Measurements from ENCODE around the gene SCN5A. TPM values are rescaled to one million over a fixed set of nuclear protein-coding genes. Genes with fewer than 3 reads are reported as not detected.
"Not testable (repeated sequence)": the region's sequence is repeated elsewhere in the genome, so short reads cannot be mapped to it uniquely, and the experiment has no call there.

Gene SCN5A
- total and polyA plus RNA-seq, 4 donors: 0.38 to 2.0 (median 0.61) TPM

DNA sequence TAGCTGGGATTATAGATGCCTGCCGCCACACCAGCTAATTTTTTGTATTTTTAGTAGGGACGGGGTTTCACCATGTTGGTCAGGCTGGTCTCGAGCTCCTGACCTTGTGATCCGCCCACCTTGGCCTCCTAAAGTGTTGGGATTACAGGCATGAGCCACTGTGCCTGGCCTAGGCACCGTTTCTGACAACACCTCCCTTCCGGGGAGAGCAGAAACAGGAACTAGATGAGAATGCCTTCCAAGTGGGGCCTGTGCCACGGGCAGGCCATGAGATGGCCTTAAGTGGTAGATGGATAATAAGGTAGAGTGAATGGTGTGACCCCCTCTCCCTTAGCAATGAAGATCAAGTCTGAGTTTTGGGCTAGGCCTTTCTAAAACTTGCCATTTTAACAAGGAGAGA lies 82.7 kb downstream of the SCN5A start:
- peak in 1 of 2 donors; percentile 33 for DNase-seq
- H3K9me3 ChIP-seq (ENCODE audit: control insufficient read depth, low read length); ATAC-seq (ENCODE audit: low FRiP score); H3K4me3 ChIP-seq (ENCODE audit: low read length in 2 of 2); H3K27ac ChIP-seq (ENCODE audit: low read depth in 1 of 2, low read length in 2 of 2); intact Hi-C loops (cut with DNase I); H3K4me1 ChIP-seq (ENCODE audit: control insufficient read depth in 1 of 2, insufficient read depth in 2 of 2, low read length in 2 of 2); H3K27me3 ChIP-seq (ENCODE audit: control insufficient read depth in 1 of 2, insufficient read depth in 2 of 2, low read length in 1 of 2); H3K36me3 ChIP-seq (ENCODE audit: control insufficient read depth in 1 of 2, insufficient read depth in 2 of 2, low read length in 1 of 2): not testable (repeated sequence)
- WGBS, 2 donors: 87 to 90% methylated on average over 7 of the region's 7 CpGs

DNA sequence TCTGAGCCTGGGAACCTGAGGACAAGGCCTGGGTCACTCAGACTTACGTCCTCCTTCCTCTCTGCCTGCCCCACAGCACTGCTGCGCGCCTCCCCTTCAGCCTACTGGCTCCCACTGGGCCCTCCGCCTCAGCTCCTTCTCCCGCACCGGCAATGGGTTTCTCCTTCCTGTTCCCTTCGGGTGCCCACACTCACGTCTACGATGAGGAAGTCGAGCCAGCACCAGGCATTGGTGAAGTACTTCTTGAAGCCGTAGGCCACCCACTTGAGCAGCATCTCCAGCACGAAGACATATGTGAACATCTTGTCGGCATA lies 83.3 kb downstream of the SCN5A start:
- no peaks in the 10 kb centered on the region for H3K36me3 ChIP-seq (ENCODE audit: control insufficient read depth in 1 of 2, insufficient read depth in 2 of 2, low read length in 1 of 2)
- intact Hi-C loops (cut with DNase I): no loop called here

DNA sequence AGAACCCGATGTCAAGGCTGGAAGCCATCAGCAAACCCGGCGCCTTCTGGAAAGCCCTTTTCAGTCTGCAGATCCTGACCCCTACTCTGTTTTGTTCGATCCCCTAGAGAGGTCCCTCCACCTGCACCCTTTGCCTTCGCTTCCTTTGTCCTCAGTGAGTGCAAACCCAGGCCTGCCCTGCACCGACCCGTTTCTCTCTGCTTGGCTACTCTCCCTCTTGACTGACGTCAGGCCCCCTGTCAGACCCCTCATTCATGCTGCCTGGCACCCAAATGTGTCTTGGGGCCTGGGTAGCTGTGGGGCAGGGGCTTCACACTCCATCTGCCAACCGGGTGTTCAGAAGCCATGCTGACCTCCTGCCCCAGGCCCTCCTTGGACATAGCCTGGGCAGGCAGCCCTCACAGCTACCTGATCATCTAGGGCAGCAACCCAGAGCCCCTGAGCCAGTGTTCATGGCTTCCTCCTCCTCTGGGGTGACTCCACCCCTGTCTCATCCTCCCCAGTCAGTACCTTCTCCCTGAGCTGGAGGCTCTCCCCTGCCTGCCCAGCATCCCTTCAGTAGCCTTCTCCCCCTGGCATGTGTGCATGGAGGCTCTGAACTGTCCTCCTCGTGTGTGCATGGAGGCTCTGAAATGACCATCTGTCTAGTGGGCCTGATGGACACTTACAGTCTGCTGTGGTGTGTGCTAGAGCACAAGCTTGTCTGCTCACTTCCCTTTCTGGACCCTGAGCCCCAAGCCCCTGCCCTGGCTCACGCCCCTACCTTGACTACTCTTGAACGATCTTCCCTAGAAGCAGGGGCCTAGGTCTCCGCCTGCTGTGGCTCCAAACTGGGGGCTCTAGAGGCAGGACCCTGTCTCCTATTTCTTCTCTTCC lies 83.9 kb downstream of the SCN5A start:
- no peaks in the 10 kb centered on the region for H3K36me3 ChIP-seq (ENCODE audit: control insufficient read depth in 1 of 2, insufficient read depth in 2 of 2, low read length in 1 of 2)
- WGBS, 2 donors: 90 to 92% methylated on average over 13 of the region's 13 CpGs
- no peaks in the 10 kb centered on the region for H3K27me3 ChIP-seq (ENCODE audit: control insufficient read depth in 1 of 2, insufficient read depth in 2 of 2, low read length in 1 of 2)
- DNase-seq (peak in 1 of 2 donors; percentile 63), ATAC-seq (ENCODE audit: low FRiP score) (no peak)
- intact Hi-C loops (cut with DNase I): no loop called here
- no peaks in the 10 kb centered on the region for H3K9me3 ChIP-seq (ENCODE audit: control insufficient read depth, low read length)
- no peak overlapping the region for H3K4me3 ChIP-seq (ENCODE audit: low read length in 2 of 2)
- H3K4me1 ChIP-seq (ENCODE audit: control insufficient read depth in 1 of 2, insufficient read depth in 2 of 2, low read length in 2 of 2): no peaks in the 10 kb centered on the region
- no peak overlapping the region for H3K27ac ChIP-seq (ENCODE audit: low read depth in 1 of 2, low read length in 2 of 2)

More for the DNA sequence above, 83.3 kb downstream of the SCN5A start:
- DNase-seq (peak in 1 of 2 donors; percentile 54), ATAC-seq (ENCODE audit: low FRiP score) (no peak)
- WGBS, 2 donors: 93 to 95% methylated on average over 13 of the region's 13 CpGs
- no peak overlapping the region for H3K27ac ChIP-seq (ENCODE audit: low read depth in 1 of 2, low read length in 2 of 2)
- H3K9me3 ChIP-seq (ENCODE audit: control insufficient read depth, low read length): no peaks in the 10 kb centered on the region
- no peaks in the 10 kb centered on the region for H3K27me3 ChIP-seq (ENCODE audit: control insufficient read depth in 1 of 2, insufficient read depth in 2 of 2, low read length in 1 of 2)
- H3K4me1 ChIP-seq (ENCODE audit: control insufficient read depth in 1 of 2, insufficient read depth in 2 of 2, low read length in 2 of 2): no peaks in the 10 kb centered on the region
- no peak overlapping the region for H3K4me3 ChIP-seq (ENCODE audit: low read length in 2 of 2)

DNA sequence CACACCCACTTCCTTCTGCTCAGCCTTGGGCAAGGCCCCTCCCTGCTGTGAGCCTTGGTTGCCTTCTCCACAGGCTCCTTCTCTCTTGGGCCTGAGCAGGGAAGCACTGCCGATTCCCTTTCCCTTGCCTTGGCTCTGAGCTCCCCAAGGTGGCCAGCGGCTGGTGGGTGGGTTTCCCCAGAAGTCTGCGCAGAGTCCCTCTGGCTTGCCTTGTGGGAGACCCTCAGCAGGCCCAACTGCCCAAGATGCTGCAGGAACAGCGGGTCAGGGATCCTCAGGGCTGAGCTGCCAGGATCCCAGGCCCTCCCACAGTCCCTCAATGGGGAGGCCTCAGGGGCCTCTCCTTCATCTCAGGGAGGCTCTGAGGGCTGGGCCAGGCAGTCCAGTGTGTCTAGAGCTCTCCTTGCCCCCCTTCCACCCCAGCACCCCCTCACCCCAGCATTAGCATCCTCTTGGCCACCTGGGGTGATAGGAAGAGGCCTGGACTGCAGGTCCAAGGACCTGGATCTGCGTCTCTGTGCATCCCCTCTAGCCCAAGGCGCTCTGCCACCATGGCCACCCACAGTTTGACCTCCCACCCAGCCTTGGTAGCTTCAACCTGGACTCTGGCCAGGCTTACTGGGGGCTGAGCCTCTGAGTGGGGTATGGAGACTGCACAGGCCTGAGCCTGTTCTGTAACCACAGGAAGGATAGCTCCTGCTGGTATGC lies 84.7 kb downstream of the SCN5A start:
- no peak for ATAC-seq (ENCODE audit: low FRiP score)
- Histone ChIP-seq H3K27me3 (ENCODE audit: control insufficient read depth in 1 of 2, insufficient read depth in 2 of 2, low read length in 1 of 2) (no peaks in the 10 kb centered on the region), H3K36me3 (ENCODE audit: control insufficient read depth in 1 of 2, insufficient read depth in 2 of 2, low read length in 1 of 2) (no peaks in the 10 kb centered on the region), H3K27ac (ENCODE audit: low read depth in 1 of 2, low read length in 2 of 2) (no peak overlapping the region), H3K4me3 (ENCODE audit: low read length in 2 of 2) (no peak overlapping the region), H3K9me3 (ENCODE audit: control insufficient read depth, low read length) (no peaks in the 10 kb centered on the region), H3K4me1 (ENCODE audit: control insufficient read depth in 1 of 2, insufficient read depth in 2 of 2, low read length in 2 of 2) (no peaks in the 10 kb centered on the region)
- 93 to 97% methylated on average over 6 of the region's 6 CpGs for WGBS, 2 donors
- intact Hi-C loops (cut with DNase I): no loop called here
- DNase-seq: peak in 1 of 2 donors; percentile 55

DNA sequence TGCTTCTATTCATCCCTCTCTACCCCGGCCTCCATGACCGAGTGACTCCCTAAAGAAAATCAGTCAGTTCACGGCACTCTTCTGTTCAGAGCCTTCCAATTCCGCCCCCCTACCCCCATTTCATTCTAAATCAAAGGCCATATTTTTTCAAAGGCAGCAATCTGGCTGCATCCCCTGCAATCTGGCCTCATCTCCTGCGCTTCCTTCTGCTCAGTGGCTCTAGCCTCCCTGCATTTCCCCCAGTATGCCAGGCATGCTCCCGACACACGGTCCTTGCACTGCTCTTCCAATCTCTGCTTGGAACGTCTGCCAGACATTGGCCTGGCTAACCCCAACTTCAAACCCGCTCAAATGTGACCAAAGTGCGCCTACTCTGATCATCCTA lies 85.6 kb downstream of the SCN5A start:
- 90 to 92% methylated on average over 10 of the region's 10 CpGs for WGBS, 2 donors
- Histone ChIP-seq H3K9me3 (ENCODE audit: control insufficient read depth, low read length) (no peaks in the 10 kb centered on the region), H3K4me3 (ENCODE audit: low read length in 2 of 2) (no peak overlapping the region), H3K36me3 (ENCODE audit: control insufficient read depth in 1 of 2, insufficient read depth in 2 of 2, low read length in 1 of 2) (no peaks in the 10 kb centered on the region), H3K27me3 (ENCODE audit: control insufficient read depth in 1 of 2, insufficient read depth in 2 of 2, low read length in 1 of 2) (no peaks in the 10 kb centered on the region), H3K27ac (ENCODE audit: low read depth in 1 of 2, low read length in 2 of 2) (no peak overlapping the region), H3K4me1 (ENCODE audit: control insufficient read depth in 1 of 2, insufficient read depth in 2 of 2, low read length in 2 of 2) (no peaks in the 10 kb centered on the region)
- no peak for ATAC-seq (ENCODE audit: low FRiP score)
- DNase-seq: peak in 1 of 2 donors; percentile 34
- intact Hi-C loops (cut with DNase I): no loop called here

DNA sequence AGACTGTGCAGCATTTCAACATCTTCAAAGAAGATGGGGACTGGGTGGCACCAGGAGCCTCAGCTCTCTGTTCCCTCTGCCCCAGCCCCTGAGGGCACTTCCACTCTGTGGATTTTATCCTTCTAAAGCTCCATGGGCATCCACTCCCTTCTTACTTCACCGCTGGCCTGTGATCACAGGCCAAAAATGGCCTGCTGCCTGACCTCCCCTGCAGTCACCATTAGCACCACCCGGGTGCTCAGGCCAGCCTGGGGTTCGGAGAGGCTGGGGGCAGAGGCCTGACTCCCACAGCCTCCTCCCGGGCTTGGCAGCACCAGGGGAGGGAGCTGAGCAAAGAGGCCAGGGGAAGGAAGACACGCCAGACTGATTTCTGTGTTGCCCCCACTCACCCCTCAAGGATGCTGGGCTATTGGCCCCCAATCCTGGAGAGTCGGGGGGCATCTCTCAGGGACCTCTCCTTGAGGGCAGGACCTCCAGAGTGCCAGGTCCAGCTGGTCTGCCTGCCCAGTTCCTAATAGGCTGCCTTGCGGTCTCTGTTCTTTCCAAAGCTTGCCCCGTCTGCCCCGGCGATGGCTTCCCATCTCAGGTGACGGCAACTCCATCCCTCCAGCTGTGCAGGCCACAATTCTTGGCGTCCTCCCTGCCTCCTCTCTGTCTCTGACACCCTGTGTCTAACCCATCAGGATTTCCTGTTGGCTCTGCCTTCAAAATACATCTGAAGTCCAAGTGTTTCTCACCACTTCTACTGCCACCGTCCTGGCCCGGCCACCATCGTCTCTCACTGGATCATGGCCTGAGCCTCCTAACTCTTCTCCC lies 86.2 kb downstream of the SCN5A start:
- H3K9me3 ChIP-seq (ENCODE audit: control insufficient read depth, low read length): no peaks in the 10 kb centered on the region
- H3K4me1 ChIP-seq (ENCODE audit: control insufficient read depth in 1 of 2, insufficient read depth in 2 of 2, low read length in 2 of 2): no peaks in the 10 kb centered on the region
- H3K4me3 ChIP-seq (ENCODE audit: low read length in 2 of 2): no peak overlapping the region
- ATAC-seq (ENCODE audit: low FRiP score): peak; percentile 23
- no peaks in the 10 kb centered on the region for H3K27me3 ChIP-seq (ENCODE audit: control insufficient read depth in 1 of 2, insufficient read depth in 2 of 2, low read length in 1 of 2)
- H3K36me3 ChIP-seq (ENCODE audit: control insufficient read depth in 1 of 2, insufficient read depth in 2 of 2, low read length in 1 of 2): no peaks in the 10 kb centered on the region
- DNase-seq: peak in 1 of 2 donors; percentile 69
- intact Hi-C loops (cut with DNase I): no loop called here
- H3K27ac ChIP-seq (ENCODE audit: low read depth in 1 of 2, low read length in 2 of 2): no peak overlapping the region
- 89 to 91% methylated on average over 13 to 15 of the region's 15 CpGs for WGBS, 2 donors

DNA sequence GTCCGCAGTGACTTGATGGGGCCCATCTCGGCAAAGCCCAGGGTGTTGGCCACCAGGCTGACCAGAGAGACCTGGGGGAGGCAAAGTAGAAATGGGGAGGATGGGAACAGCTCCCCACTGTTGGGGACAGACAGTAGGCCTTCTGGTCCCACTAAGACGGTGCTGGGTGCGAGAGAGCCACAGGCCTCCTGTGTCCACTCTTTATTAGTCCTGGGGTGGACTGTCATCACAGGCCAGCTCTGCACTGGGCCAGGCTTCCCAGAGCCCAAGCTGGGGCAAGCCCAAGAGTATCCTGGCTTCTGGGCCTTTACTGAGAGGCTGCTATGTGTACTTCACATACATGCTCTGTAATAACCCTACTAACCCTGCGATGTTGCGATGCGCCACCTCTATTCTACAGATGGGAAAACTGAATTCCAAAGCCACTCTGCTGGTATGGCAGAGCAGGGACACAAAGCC lies 87.0 kb downstream of the SCN5A start:
- no peak overlapping the region for H3K4me3 ChIP-seq (ENCODE audit: low read length in 2 of 2)
- ATAC-seq (ENCODE audit: low FRiP score) (no peak), DNase-seq (peak in 1 of 2 donors; percentile 54)
- H3K27ac ChIP-seq (ENCODE audit: low read depth in 1 of 2, low read length in 2 of 2): no peak overlapping the region
- no peaks in the 10 kb centered on the region for H3K27me3 ChIP-seq (ENCODE audit: control insufficient read depth in 1 of 2, insufficient read depth in 2 of 2, low read length in 1 of 2)
- intact Hi-C loops (cut with DNase I): no loop called here
- 95 to 97% methylated on average over 7 of the region's 7 CpGs for WGBS, 2 donors
- H3K36me3 ChIP-seq (ENCODE audit: control insufficient read depth in 1 of 2, insufficient read depth in 2 of 2, low read length in 1 of 2): no peaks in the 10 kb centered on the region
- H3K9me3 ChIP-seq (ENCODE audit: control insufficient read depth, low read length): no peaks in the 10 kb centered on the region
- no peaks in the 10 kb centered on the region for H3K4me1 ChIP-seq (ENCODE audit: control insufficient read depth in 1 of 2, insufficient read depth in 2 of 2, low read length in 2 of 2)

DNA sequence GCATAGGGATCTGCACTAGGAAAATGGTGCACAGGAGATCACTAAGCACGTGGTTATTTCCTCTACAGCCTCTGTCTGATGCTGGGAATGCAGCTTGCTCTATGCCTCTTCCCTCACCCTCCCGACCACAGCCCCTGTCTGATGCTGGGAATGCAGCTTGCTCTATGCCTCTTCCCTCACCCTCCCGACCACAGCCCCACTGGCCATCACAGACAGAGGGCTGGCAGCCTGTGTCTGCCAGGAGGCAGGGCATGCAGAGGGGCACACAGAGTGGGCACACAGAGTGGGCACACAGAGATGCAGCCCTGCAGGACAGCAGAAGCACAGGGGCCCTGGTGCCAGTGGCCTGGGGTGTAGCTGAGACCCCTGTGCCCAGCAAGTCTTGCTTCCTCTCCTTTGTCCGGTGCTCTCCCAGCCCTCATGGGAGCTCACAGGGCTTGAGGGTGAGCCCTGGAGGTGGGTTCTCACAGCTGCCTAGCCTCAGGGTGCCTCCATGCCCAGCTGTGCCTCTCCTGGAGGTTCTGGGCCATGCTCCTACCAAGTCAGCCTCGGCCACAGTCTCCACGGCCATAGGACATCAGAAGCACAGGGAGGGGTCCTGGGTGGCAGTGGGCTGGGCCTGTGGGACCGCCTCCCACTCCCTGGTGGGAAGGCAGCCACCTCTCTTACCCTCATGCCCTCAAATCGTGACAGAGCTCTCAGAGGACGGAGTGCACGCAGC lies 87.6 kb downstream of the SCN5A start:
- whole genome bisulfite sequencing, 2 donors: 64 to 72% methylated on average over 9 to 10 of the region's 10 CpGs
- DNase-seq: peak in 1 of 2 donors; percentile 50
- no peak overlapping the region for H3K4me3 ChIP-seq (ENCODE audit: low read length in 2 of 2)
- no peaks in the 10 kb centered on the region for H3K36me3 ChIP-seq (ENCODE audit: control insufficient read depth in 1 of 2, insufficient read depth in 2 of 2, low read length in 1 of 2)
- H3K27ac ChIP-seq (ENCODE audit: low read depth in 1 of 2, low read length in 2 of 2): no peak overlapping the region
- ATAC-seq (ENCODE audit: low FRiP score): no peak
- no peaks in the 10 kb centered on the region for H3K4me1 ChIP-seq (ENCODE audit: control insufficient read depth in 1 of 2, insufficient read depth in 2 of 2, low read length in 2 of 2)
- intact Hi-C loops (cut with DNase I): no loop called here
- no peaks in the 10 kb centered on the region for H3K9me3 ChIP-seq (ENCODE audit: control insufficient read depth, low read length)
- no peaks in the 10 kb centered on the region for H3K27me3 ChIP-seq (ENCODE audit: control insufficient read depth in 1 of 2, insufficient read depth in 2 of 2, low read length in 1 of 2)

Data from aorta (tissue), 5 donors.